Measurements from ENCODE around the gene GGCX. TPM values are rescaled to one million over a fixed set of nuclear protein-coding genes. Genes with fewer than 3 reads are reported as not detected.
"Not testable (repeated sequence)": the region's sequence is repeated elsewhere in the genome, so short reads cannot be mapped to it uniquely, and the experiment has no call there.

Gene GGCX
- total and polyA plus RNA-seq, 2 donors (not counting 3 experiments of a cell fraction or from before 2014, with no cell fraction given): 48.0 to 62.7 TPM

GRCh38 chr2:85593023-85593422 lies 31.7 kb upstream of the GGCX start:
- no peaks in the 10 kb centered on the region for H3K9me1 ChIP-seq (replicated peaks; ENCODE audit: control insufficient read depth, extremely low read depth, insufficient read depth, low read length)
- no TSS peak for BruUV-seq (replicated peaks)
- no peak overlapping the region for H3K27ac ChIP-seq (ENCODE audit: insufficient read depth, low read depth, low read length)
- H3K36me3 ChIP-seq (ENCODE audit: control insufficient read depth in 2 of 2, extremely low read depth in 1 of 2, insufficient read depth in 2 of 2, low read length in 2 of 2): peaks cover 0 to 20% of the 10 kb centered on the region in 2 experiments
- DNase-seq (ENCODE audit: low read depth, low spot score) (no peak), FAIRE-seq (no peak)
- H3K4me3 ChIP-seq (replicated peaks in 1 of 3; ENCODE audit: insufficient read depth in 1 of 3, low read depth in 1 of 3, low read length in 3 of 3): no peak overlapping the region
- H3K9me3 ChIP-seq (replicated peaks; ENCODE audit: control insufficient read depth, insufficient read depth, low read length): no peaks in the 10 kb centered on the region
- no peaks in the 10 kb centered on the region for H3K27me3 ChIP-seq (ENCODE audit: control insufficient read depth in 2 of 2, insufficient read depth in 2 of 2, low read length in 2 of 2)
- H4K20me1 ChIP-seq (replicated peaks; ENCODE audit: control insufficient read depth, extremely low read depth, insufficient read depth, low read length): no peaks in the 10 kb centered on the region
- CTCF ChIA-PET: interaction anchor here (1.6 kb wide), 1 partner anchor 10 kb away, joined by 3 read pairs; the partner anchor contains the start of gene TMEM150A
- no peak overlapping the region for H2AFZ ChIP-seq (ENCODE audit: low read depth, low read length)
- TF ChIP-seq MYC (IDR thresholded peaks at IDR 0.05; ENCODE audit: low read depth, low read length): no peak
- no peak for TF ChIP-seq FOS (IDR thresholded peaks at IDR 0.05; ENCODE audit: borderline replicate concordance, insufficient read depth, low read length)
- no peak for TF ChIP-seq GATA2 (IDR thresholded peaks at IDR 0.05; ENCODE audit: insufficient read depth, insufficient read length, low read depth, low read length)
- no peak for TF ChIP-seq POLR2AphosphoS5 (IDR thresholded peaks at IDR 0.05; ENCODE audit: insufficient read depth, low read depth, low read length)
- no peak for TF ChIP-seq EZH2 (IDR thresholded peaks at IDR 0.05; ENCODE audit: borderline replicate concordance, low read depth, low read length, severe bottlenecking)
- no peak for TF ChIP-seq POLR2A (IDR thresholded peaks at IDR 0.05; ENCODE audit: low read depth, low read length)
- TF ChIP-seq JUN (IDR thresholded peaks at IDR 0.05; ENCODE audit: borderline replicate concordance, insufficient read depth, insufficient read length, low read depth): no peak
- no peak for TF ChIP-seq CTCF (IDR thresholded peaks at IDR 0.05; ENCODE audit: extremely low read depth in 1 of 2, insufficient read depth in 1 of 2, low read depth in 1 of 2, low read length in 2 of 2)
- TF ChIP-seq MAX (IDR thresholded peaks at IDR 0.05; ENCODE audit: insufficient read depth, insufficient read length): no peak
- H3K79me2 ChIP-seq (ENCODE audit: control insufficient read depth, insufficient read depth, low read length): peaks cover 38% of the 10 kb centered on the region
- no peak overlapping the region for H3K9ac ChIP-seq (replicated peaks; ENCODE audit: extremely low read depth, insufficient read depth, low read length)
- dilution Hi-C loops (cut with MboI; ENCODE audit: extremely low pct_ligation_motif_present, low sequenced_read_pairs): no loop called here
- no peak overlapping the region for H3K4me2 ChIP-seq (ENCODE audit: insufficient read depth, low read length)
- intact Hi-C loops (cut with micrococcal nuclease): no loop called here
- POLR2A ChIA-PET: no interaction called here
- H3K4me1 ChIP-seq (ENCODE audit: control insufficient read depth, extremely low read depth, insufficient read depth, low read length): peaks cover 48% of the 10 kb centered on the region

GRCh38 chr2:85592299-85592698 lies 31.0 kb upstream of the GGCX start:
- POLR2A ChIA-PET; H3K9ac ChIP-seq (replicated peaks; ENCODE audit: extremely low read depth, insufficient read depth, low read length); BruUV-seq (replicated peaks); H2AFZ ChIP-seq (ENCODE audit: low read depth, low read length); H3K9me3 ChIP-seq (replicated peaks; ENCODE audit: control insufficient read depth, insufficient read depth, low read length); H3K4me2 ChIP-seq (ENCODE audit: insufficient read depth, low read length); H3K9me1 ChIP-seq (replicated peaks; ENCODE audit: control insufficient read depth, extremely low read depth, insufficient read depth, low read length); H3K4me3 ChIP-seq (replicated peaks in 1 of 3; ENCODE audit: insufficient read depth in 1 of 3, low read depth in 1 of 3, low read length in 3 of 3); intact Hi-C loops (cut with micrococcal nuclease); H3K27ac ChIP-seq (ENCODE audit: insufficient read depth, low read depth, low read length); dilution Hi-C loops (cut with MboI; ENCODE audit: extremely low pct_ligation_motif_present, low sequenced_read_pairs); H4K20me1 ChIP-seq (replicated peaks; ENCODE audit: control insufficient read depth, extremely low read depth, insufficient read depth, low read length); DNase-seq (ENCODE audit: low read depth, low spot score); H3K27me3 ChIP-seq (ENCODE audit: control insufficient read depth in 2 of 2, insufficient read depth in 2 of 2, low read length in 2 of 2): not testable (repeated sequence)
- Histone ChIP-seq H3K79me2 (ENCODE audit: control insufficient read depth, insufficient read depth, low read length) (peaks cover 37% of the 10 kb centered on the region), H3K4me1 (ENCODE audit: control insufficient read depth, extremely low read depth, insufficient read depth, low read length) (peaks cover 55% of the 10 kb centered on the region), H3K36me3 (ENCODE audit: control insufficient read depth in 2 of 2, extremely low read depth in 1 of 2, insufficient read depth in 2 of 2, low read length in 2 of 2) (peaks cover 0 to 16% of the 10 kb centered on the region in 2 experiments)
- peak; percentile 47 for FAIRE-seq
- CTCF ChIA-PET: interaction anchor here (1.6 kb wide), 1 partner anchor 10 kb away, joined by 3 read pairs; the partner anchor contains the start of gene TMEM150A
